Inflammatory macrophage treated with lipopolysaccharide for 1 hour (primary cell): ENCODE data around the gene VWA3B.

Source experiments
- DNase-seq, 2 donors: peaks; one replicate each; pipeline ENCODE4 v3.0.0-alpha.2; 2020 to 2022

Gene VWA3B

GRCh38 chr2:98346311-98347236 is 259.6 kb downstream of the VWA3B start, which contains the start of gene CNGA3:
Gene CNGA3, plus strand, starts transcription at chr2:98346456. Its CDS starts 23,520 bp downstream, at chr2:98369976.
- no peak for DNase-seq

GRCh38 chr2:98347298-98348065 is 260.5 kb downstream of the VWA3B start:
- no peak for DNase-seq

- DNase-seq: no peak
These were observed 261.1 kb downstream of the VWA3B start for GRCh38 chr2:98348066-98348561.

GRCh38 chr2:98350411-98350810 is 263.4 kb downstream of the VWA3B start:
- no peak for DNase-seq

DNA sequence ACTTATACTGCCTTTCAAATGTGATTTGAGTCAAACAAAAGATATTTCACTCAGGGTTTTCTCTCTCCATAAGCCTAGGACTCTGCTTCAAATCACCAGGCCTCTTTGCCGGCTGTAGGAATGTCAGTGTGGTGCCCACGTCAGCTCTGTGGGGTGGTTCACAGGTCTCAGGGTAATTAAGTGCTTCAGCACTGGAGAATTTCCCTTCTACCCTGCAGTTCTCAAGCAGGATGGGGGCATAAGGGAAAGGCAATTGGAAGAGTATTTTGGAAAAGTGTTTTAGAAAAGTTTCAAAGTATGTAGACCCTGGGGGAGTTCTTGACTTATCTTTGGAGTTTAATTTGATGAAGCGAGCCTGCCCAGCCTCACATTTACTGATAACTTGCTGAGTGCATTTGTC is 268.9 kb downstream of the VWA3B start:
- DNase-seq: no peak

DNA sequence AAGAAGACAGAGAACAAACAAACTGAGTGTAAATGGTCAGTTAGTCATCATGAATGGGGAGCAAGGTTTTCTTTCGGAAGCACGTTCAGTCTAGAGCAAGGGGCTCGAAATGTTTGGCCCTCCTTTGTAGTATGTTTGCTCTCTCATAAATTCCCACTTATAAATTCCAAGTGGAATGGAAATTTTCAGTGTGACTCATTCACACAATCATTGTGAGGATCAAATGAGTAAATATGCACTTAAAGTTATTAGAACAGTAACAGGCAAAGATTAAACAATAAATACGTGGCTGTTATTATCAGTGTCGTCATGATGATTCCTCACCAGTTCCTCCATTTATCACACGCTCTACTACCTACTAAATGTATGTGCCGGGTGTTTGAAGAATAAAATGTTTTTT is 269.8 kb downstream of the VWA3B start:
- DNase-seq: no peak

GRCh38 chr2:98357849-98358248 is 270.9 kb downstream of the VWA3B start:
- DNase-seq: no peak

DNA sequence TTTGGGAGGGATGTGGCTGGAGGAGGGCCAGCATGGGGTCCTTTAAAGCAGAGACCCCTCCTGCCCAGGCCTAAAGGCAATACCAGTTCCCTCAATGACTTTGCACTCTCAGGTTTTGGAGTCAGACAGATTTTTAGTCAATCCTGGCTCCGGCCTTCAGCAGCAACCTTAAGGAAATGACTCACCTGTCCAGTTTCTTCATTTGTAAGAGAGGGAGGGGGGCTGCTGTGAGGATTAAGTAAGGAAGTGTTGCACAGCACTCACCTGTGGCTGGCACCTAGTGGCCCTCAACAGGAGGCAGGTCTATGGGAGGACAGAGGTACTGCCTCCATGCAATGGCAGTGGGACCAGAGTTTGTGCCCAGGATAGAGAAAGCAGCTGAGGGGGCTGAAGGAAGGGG is 273.0 kb downstream of the VWA3B start:
- DNase-seq: no peak
